Esophagus mucosa (tissue), 1 donor: ENCODE data around the gene FHIT. TPM values are rescaled to one million over a fixed set of nuclear protein-coding genes. Genes with fewer than 3 reads are reported as not detected.

Source experiments
- ATAC-seq: fragments of 200-7000 bp; cut with Tn5 transposase; one replicate; pipeline ENCODE4 v1.9.1; 2020
- total RNA-seq: library from RNA; stranded (reverse); gene quantifications from one replicate; pipeline ENCODE4 v1.2.4, GENCODE V29; 2023
- donor health status: DM: yes; HTN: yes; CAD: no.

FHIT gene
- total RNA-seq, 1 donor from 2014 or later: 10.5 TPM

- ATAC-seq: no peak
Observed at GRCh38 chr3:60826511-60826910, 424.7 kb downstream of the FHIT start.

- no peak for ATAC-seq
Observed at GRCh38 chr3:60812502-60812901, 438.8 kb downstream of the FHIT start.

DNA sequence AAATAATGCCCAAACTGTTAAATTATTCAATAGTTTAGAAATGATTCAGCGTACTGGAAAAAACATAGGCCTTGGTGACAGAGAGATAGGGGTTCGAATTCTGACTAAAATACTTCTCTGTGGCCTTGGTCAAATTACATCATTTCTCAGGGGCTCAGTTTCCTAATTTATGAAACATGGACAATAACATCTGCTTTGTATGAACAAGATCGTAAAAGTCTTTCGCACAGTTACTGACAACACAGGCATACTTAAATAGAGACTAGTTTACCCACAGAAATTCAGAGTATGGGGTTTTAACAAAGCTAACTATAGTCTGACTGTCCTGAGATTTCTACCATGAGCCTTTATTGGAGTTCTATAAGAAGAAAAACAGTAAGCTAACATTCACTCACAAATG lies 440.4 kb downstream of the FHIT start:
- ATAC-seq: no peak

DNA sequence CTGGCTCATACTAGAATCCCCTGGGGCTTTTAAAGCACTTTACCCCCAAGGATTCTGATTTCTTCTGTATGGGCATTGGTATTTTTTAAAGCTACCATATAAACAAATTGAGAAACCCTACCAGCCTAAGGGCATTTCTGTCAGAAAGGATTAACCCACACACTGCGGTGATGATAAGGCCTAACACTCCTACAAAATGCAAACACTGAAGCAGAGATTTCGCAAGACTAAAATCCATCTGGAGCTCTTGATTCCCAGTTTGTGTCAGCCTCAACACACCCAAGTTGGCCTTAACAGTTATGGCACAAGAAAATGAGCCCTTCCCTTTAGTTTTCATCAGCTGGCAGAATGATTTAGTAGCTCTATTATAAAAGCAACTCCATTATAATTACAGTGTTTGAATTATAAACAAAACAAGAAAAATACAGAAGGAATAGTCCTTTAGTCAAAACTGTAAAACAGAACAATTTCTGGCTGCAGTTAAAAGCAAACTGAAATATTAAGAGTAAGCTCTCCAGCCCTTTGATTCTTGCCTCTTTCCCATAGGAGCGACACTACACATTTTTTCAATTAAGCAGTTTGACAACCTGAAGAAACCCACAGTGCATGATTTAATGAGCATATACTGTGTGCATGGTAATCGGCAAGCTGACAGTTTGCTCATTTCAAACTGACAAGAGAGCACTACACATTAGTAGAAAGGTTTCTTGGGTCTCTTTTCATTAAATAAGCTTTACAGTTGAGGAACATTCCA lies 441.2 kb downstream of the FHIT start:
- ATAC-seq: peak; percentile 87

GRCh38 chr3:60803216-60804173 lies 447.8 kb downstream of the FHIT start:
- ATAC-seq: no peak

GRCh38 chr3:60801307-60801706 lies 449.9 kb downstream of the FHIT start:
- no peak for ATAC-seq

- no peak for ATAC-seq
Observed at GRCh38 chr3:60798456-60798855, 452.8 kb downstream of the FHIT start.

- no peak for ATAC-seq
Observed at GRCh38 chr3:60792249-60792852, 458.9 kb downstream of the FHIT start.

DNA sequence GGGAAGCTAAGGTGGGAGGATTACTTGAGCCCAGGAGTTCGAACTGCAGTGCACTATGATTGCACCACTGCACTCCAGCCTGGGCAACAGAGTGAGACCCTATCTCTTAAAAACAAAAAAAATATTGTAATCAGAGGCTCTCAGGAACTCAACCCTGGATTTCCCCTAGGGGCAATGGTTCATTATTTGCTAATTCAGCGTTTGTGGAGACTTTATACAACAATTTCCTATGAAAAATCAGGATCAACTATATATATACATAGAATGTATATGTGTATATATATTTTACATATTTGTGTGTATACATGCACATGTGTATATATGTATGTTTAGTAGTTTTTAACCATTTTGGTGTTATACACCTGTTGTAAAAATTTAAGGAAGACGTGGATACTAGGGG lies 463.1 kb downstream of the FHIT start:
- ATAC-seq: no peak

- ATAC-seq: no peak
Observed at GRCh38 chr3:60781935-60782334, 469.3 kb downstream of the FHIT start.

DNA sequence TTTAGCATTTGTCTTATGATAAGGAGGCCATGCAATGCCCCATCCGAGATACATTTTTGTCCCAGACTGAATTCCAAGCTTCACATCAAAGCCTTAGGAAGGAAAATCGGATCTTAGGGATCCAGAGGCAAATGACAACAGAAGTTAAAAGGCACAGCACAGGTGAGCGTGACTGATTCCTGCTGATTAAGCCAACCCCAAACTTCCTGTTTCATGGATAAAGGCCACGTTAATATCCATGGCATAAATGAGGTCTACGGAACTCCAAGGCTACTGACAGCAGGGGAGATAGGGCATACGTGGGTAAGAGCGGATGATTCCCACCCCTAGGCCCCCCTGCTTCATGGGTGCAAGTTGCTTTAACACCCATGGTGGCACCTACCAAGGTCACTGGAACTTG lies 471.6 kb downstream of the FHIT start:
- no peak for ATAC-seq

- peak; percentile 23 for ATAC-seq
Observed at GRCh38 chr3:60775985-60776384, 475.3 kb downstream of the FHIT start.

GRCh38 chr3:60774617-60775016 lies 476.6 kb downstream of the FHIT start:
- no peak for ATAC-seq

DNA sequence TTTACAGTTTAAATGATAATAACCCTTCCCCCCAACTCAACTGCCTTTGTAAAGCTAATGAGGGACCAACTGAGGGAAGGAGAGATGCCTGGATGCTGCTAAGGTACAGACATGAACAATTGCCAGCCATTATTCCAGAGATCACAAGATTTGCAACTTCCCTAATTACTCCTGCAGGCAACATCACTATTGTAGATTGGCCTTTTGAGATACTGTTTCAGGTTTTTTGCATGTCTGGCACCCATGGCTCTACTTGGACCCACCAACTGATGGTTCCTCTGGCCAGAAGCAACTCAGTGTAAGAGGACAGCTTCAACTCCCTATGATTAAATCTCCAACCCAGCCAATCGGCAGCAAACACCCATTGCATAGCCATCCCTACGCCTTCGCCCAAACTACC lies 478.7 kb downstream of the FHIT start:
- no peak for ATAC-seq

DNA sequence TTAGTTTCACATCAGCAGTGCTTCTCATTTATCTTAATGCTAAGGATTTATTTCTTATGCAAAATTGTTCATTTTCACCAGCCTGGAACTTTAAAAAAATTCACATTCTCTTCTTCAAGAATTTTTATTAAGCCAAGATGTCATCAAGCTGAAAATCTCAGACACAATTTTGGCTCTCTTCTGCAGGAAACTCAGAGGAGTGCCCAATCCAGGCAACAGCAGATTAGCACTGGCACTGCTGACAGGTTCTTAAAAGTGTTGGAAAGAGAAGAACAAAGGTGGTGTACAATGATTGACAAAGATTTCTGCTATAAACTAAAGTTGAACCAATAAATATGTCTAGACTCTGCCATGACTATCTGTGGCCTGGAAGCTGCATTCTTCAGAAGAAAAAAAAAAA lies 479.5 kb downstream of the FHIT start:
- ATAC-seq: no peak

- peak; percentile 76 for ATAC-seq
Observed at GRCh38 chr3:60770532-60770931, 480.7 kb downstream of the FHIT start.

DNA sequence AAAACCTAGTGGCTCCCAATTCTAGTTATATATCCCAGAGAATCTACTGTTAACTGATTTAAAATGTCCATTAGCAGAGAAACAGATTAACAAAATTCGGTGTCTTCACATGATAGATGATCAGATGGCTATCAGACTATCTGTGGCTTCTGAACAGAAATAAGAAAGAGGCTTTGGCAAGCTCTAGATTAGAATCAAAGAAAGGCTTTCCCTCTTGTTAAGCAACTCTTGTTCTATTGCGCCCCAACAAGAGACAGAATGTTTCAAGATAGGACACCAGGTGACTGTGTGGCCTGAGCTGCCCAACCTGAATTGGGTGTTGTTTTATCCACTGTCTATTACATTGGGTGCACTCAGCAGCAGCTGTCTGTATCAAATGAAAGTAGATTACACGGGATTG lies 483.7 kb downstream of the FHIT start:
- ATAC-seq: no peak

GRCh38 chr3:60765776-60766175 lies 485.5 kb downstream of the FHIT start:
- ATAC-seq: no peak

GRCh38 chr3:60764870-60765269 lies 486.4 kb downstream of the FHIT start:
- no peak for ATAC-seq

DNA sequence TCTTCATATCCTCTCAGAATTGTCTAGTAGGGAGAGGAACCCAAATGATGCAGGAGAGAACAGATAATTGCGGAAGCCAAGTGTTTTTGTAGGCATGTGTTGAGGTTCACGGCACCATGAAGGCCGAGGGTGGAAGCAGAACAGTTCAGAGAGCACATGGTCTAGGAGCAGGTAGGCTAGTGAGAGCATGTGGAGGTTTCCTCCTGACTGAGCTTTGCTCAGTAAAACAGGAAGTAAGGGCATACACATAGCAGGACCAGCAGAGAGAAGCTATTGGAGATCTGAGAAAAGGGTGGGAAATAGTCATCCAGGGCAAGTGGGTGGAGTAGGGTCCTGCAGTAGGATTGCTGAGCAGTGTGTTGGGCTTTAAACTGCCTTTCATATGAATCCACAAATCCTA lies 491.1 kb downstream of the FHIT start:
- ATAC-seq: no peak

DNA sequence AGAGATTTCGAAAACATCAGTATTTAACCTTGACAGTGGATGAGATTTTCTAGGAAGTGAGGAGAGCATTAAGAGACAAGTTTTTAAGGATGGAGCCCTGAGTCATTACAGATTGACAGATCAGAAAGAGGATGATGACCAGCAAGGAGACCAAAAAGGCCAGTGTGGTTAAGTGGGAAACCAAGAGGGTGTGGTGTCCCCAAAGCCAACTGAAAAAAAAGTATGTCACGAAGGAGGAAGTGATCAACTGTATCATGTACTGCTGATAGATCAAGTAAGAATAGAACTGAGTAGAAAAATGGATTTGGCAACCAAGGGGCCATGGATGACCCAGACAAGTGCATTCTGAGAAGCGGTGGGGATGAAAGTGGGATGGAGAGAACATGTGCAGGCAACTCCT lies 491.8 kb downstream of the FHIT start:
- ATAC-seq: no peak

GRCh38 chr3:60758831-60759230 lies 492.4 kb downstream of the FHIT start:
- no peak for ATAC-seq

- no peak for ATAC-seq
Observed at GRCh38 chr3:60758171-60758570, 493.1 kb downstream of the FHIT start.
